Islet of Langerhans (tissue), 1 donor: ENCODE measurements around the gene TAPT1.

ENCODE experiments used
- FAIRE-seq: peaks from one replicate; lab custom pipeline; 2011; peaks lifted over from hg19 to GRCh38; lab: Jason Lieb, UNC

Gene TAPT1

DNA sequence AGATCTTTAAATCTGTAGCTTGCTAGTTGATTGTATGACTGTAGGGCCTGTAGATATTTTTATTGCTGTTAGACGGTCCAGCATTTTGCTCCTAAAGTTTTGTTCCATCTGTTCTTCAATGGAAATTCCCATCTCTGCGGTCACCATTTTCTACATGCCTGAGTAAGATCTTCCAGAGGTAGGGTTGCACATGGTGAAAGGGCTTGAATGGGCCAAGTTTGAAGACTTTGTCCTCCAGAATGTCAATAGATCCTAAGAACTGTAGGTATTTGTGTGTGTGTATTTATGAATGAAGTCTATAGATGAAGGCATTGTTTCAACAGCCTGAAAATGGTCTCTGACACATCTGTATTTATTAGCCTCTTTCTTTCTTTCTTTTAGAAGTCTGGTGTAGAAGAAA lies 22.3 kb upstream of the TAPT1 start:
- FAIRE-seq, result no peak

DNA sequence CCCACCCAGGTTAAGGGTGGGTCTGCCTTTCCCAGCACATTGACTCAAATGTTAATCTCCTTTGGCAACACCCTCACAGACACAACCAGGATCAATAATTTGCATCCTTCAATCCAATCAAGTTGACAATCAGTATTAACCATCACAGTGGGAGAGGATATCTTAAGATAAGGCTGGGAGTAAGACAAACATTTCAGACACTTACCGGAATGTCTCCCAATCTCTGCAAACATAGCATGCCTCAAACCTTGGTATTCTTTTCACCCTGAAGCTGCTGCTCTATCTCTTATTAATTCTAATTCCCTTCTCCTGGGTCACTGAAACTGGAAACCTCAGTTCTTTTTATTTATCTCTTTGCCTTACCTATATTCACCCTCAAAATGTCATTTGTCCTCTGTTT lies 19.0 kb upstream of the TAPT1 start:
- no peak for FAIRE-seq

DNA sequence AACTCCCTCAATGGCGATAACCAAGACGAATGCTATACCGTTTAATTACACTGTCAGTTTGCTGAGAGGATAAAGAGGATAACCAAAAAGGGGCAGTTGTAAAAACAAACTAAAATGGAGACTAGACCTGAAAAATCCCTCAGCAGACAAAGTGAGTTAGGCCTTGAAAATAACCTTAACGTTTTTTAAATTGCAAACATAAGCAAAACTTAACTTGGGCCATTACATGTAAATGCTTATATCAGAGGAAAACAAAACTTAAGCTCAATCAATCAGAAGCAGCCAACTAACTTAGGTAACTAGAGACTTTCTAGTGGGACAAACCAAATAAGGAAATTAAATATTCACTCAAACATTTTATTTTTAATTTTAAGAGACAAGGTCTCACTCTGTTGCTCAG lies 17.0 kb upstream of the TAPT1 start:
- no peak for FAIRE-seq

DNA sequence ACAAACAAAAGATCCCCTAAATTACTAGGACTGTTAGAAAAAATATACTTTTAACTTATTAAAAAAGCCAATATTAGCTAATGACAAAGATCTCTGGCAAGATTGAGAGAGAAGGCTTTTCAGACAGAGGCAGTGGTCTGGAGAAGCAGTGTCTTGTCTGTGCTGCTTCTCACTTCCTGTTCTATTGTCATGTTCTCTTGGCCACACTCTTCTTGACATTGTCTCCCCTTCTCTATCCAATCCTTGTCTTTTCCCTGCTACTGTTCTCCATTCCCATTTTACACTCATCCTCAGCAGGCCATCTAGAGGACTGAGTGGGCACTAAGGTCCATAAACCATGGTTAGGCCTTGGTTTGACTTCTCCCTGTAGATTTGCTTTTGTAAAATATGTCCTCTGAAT lies 14.0 kb upstream of the TAPT1 start:
- no peak for FAIRE-seq

- no peak for FAIRE-seq
Measured at GRCh38 chr4:16239086-16239485, 12.8 kb upstream of the TAPT1 start.

GRCh38 chr4:16238327-16238726 lies 12.1 kb upstream of the TAPT1 start:
- FAIRE-seq, result no peak

GRCh38 chr4:16237715-16238114 lies 11.4 kb upstream of the TAPT1 start:
- no peak for FAIRE-seq

DNA sequence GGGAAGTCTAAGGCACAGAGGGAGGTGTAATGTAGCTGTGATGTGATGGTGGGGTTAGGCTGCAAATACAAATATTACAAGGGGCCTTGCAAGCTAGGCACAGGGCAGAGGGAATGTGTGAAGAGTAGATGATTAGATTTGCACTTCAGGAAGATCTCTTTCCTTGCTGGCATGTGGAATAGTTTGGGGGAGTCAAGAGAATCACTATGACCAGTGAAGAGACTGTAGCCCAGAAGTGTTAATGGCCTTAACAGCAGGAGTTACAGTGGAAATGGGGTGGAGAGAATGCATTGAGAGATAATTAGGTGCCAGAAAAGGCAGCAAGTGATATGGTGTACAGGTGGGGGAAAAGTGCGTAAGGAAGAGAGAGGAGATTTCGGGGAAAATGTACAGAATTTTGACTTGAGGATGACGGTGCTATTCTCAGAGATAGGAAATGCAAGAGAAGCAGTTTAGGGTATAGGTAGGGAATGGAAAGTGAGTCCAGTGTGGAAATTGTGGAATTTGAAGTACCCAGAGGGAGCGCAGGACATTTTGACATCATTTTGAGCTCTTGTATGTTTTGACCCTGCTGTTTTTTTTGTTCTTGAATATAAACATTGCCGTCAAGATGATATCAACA lies 10.2 kb upstream of the TAPT1 start:
- no peak for FAIRE-seq

DNA sequence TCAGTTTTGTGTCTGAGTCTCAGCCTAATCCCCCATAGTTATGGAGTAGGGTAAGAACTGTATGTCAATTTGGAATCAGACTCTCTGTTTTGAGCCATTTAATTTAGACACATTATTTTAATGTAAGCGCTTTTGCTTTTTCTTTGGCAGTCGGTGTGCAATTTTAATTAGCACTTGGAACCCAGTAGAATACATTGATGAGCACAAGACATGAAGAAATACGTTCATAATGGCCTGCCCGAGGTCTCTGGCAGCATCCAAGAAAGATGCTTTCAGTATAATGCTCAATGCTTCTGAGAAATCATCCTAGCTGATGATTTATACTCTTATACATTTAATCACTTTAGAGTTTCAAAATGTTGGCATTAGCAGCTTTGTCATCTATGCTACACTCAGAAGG lies 8.9 kb upstream of the TAPT1 start:
- no peak for FAIRE-seq

DNA sequence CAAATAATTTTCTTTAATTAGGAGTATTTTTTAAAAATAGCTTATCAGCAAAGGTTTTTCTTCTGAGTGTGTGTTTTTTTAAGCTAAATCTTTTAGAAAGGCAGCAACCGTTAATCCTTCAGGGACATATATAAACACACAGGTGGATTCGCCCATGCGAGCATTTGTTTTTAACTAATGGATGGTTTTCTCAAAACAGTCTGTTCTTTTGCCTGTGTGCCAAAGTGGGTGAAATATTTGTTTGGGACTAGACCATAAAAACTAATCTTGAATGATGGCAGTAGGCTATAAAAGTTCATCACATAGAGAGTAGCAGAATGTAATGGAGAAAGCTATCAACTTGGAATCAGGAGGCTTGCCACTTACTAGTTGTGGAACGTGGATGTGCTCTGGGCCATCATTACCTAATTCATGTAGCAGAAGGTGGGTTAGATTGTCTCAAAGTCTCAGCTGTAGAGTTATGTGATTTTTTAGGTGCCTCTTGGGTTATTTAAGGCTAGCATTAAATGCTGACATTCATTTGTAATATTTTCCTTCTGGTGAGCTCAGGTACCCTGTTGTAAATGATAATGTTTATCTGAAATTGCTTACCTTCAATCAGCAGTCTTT lies 7.4 kb upstream of the TAPT1 start:
- FAIRE-seq, result no peak

DNA sequence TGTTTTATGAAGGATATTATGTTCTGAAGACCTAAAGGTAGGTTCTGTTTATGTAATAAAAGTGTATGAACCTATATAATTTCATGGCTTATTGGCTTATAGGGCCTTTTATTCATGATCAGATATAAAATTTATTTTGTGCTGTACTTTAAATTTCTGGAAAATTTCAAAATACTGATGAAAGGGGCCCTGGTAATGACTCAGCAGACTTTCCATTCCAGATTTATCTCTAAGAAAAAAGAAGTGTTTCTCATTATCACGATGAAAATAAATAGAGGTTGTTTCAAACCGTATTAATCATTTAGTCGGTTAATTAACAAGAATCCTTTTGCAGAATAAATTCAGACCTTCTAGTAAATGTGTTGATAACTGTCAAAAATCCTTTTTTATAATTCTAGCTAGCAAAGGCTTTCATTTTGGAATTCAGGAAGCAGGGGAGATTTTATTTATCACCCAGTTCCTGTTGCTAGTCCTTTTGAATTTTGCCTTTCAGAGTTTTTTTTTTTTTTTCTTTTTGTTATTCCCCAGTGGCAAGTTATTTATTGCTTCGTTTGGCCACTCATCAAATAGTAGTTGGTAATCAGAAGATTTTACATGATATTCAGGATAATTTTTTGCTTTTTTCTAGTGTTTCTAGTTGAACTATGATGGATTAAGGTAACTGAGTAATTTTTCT lies 5.4 kb upstream of the TAPT1 start:
- FAIRE-seq, result peak; percentile 79

DNA sequence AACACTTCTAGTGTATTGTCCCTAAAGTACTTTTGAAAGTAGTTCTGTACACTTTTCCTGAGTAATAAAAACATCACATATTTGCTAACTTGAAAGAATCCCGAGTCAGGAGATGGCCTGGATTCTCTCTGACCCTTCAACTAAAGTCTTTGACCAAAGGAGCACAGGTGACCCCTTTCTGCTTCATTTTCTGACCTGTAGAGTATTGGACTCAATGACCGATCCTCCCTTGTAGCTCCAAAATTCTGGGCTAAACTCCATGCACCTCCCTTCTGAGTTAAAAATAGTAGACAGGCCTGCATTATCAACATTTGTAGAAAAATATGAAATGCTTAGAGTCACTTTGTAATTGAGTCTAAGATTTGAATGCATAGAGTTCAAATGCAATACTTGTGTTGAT lies 4.0 kb upstream of the TAPT1 start:
- no peak for FAIRE-seq

- FAIRE-seq, result no peak
Measured at GRCh38 chr4:16229604-16230003, 3.3 kb upstream of the TAPT1 start.

GRCh38 chr4:16227462-16227868 lies 1.2 kb upstream of the TAPT1 start:
- FAIRE-seq, result no peak

GRCh38 chr4:16226816-16227461 lies 668 bp upstream of the TAPT1 start:
- FAIRE-seq, result no peak

- peak; percentile 69 for FAIRE-seq
Measured at GRCh38 chr4:16225167-16225862, 956 bp downstream of the TAPT1 start.

GRCh38 chr4:16224264-16225166 lies 1.8 kb downstream of the TAPT1 start:
- peak; percentile 33 for FAIRE-seq

DNA sequence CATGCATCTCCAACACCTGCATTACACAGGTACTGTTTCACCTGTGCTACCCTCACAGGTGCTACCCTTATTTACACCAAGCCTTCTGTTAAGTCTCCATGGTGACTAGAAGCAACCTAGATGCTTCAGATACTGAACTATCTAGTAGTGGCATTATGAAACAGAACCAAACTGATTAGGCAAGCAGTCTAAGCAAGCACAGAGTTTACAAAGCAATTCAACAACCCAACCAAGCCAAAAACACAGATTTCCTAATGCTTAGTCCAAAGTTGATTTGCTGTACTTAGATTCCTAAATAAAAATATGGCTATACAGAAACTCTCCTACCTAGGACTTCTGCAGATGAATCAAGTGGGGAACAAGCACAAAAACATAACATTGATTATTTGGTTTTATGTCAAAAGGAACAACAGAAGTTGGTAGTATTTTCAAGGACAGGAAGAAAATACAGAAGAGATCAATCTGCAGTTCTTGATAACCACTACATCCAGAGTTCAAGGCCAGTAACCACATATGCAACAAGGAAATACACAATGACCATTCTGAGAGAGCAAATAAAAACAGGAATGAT lies 3.2 kb downstream of the TAPT1 start:
- FAIRE-seq, result no peak

DNA sequence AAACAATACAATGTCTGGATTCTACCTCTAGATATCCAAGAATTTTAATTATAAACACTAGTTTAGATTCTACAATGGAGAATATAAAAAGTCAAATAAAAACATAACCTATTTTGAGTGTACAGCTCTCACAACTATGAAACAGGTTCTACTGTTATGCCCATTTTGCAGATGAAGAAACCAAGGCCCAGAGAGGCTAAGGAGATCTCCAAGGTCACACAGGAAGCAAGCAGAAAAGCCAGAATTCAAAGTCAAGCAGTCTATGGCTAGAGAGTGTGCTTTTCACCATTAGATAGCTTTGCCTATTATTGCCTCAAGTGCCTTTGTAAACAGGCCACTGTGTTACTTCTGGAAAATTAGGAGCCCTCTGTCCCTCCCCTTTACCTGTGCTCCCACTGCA lies 7.3 kb downstream of the TAPT1 start:
- peak; percentile 43 for FAIRE-seq

GRCh38 chr4:16217300-16218051 lies 8.8 kb downstream of the TAPT1 start:
- no peak for FAIRE-seq

DNA sequence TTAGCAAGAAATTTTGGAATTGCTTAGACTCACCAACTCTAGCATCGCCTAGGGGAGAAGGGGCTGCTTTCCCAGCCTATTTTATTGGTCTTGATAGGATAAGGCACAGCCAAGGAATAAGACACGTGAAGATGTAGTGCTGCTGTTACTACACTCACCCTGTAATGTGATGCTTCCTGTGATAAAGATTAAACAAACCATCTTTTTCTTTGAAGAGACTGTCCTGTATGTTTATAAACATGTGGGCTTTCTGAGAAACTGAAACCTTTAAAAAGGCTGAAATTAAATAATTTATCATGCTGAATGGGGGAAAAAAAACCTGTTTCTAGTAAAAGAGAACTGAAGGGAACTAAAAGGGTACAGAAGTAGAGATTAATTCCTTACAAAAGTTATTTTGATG lies 13.2 kb downstream of the TAPT1 start:
- no peak for FAIRE-seq
